ENCODE results near the gene WSCD2. TPM values are rescaled to one million over a fixed set of nuclear protein-coding genes. Genes with fewer than 3 reads are reported as not detected.

WSCD2 gene
- total RNA-seq, 2 donors from 2014 or later: 0.31 TPM; not detected in 1

GRCh38 chr12:108128221-108129016 lies 669 bp upstream of the WSCD2 start:
- no peak for DNase-seq (ENCODE audit: low spot score)
- Histone ChIP-seq H3K4me1 (peaks cover 0 to 13% of the 10 kb centered on the region in 2 donors), H3K27ac (no peak overlapping the region), H3K9me3 (no peaks in the 10 kb centered on the region), H3K27me3 (peaks cover 0 to 4% of the 10 kb centered on the region in 2 donors), H3K36me3 (no peaks in the 10 kb centered on the region), H3K4me3 (peak overlapping the region in 1 of 2 donors; percentile 43)
- TF ChIP-seq CTCF (IDR thresholded peaks at IDR 0.05): no peak

- Histone ChIP-seq H3K4me3 (no peak overlapping the region), H3K9me3 (no peaks in the 10 kb centered on the region), H3K36me3 (no peaks in the 10 kb centered on the region), H3K4me1 (peaks cover 0 to 13% of the 10 kb centered on the region in 2 donors), H3K27ac (no peak overlapping the region), H3K27me3 (peaks cover 0 to 4% of the 10 kb centered on the region in 2 donors)
- DNase-seq (ENCODE audit: low spot score): no peak
- no peak for TF ChIP-seq CTCF (IDR thresholded peaks at IDR 0.05)
These were observed 1.9 kb downstream of the WSCD2 start for GRCh38 chr12:108131035-108131434.

GRCh38 chr12:108131657-108132126 lies 2.6 kb downstream of the WSCD2 start:
- DNase-seq (ENCODE audit: low spot score): no peak
- TF ChIP-seq CTCF (IDR thresholded peaks at IDR 0.05): no peak
- Histone ChIP-seq H3K36me3 (no peaks in the 10 kb centered on the region), H3K27me3 (peaks cover 0 to 4% of the 10 kb centered on the region in 2 donors), H3K4me1 (peaks cover 0 to 13% of the 10 kb centered on the region in 2 donors), H3K27ac (no peak overlapping the region), H3K4me3 (no peak overlapping the region), H3K9me3 (no peaks in the 10 kb centered on the region)

- Histone ChIP-seq H3K27me3 (no peaks in the 10 kb centered on the region), H3K4me3 (no peak overlapping the region), H3K36me3 (no peaks in the 10 kb centered on the region), H3K27ac (no peak overlapping the region), H3K9me3 (no peaks in the 10 kb centered on the region), H3K4me1 (peaks cover 0 to 13% of the 10 kb centered on the region in 2 donors)
- TF ChIP-seq CTCF (IDR thresholded peaks at IDR 0.05): no peak
- DNase-seq (ENCODE audit: low spot score): no peak
These were observed 4.4 kb downstream of the WSCD2 start for GRCh38 chr12:108133482-108133881.

- Histone ChIP-seq H3K9me3 (no peaks in the 10 kb centered on the region), H3K4me3 (no peak overlapping the region), H3K27ac (no peak overlapping the region), H3K27me3 (no peaks in the 10 kb centered on the region), H3K36me3 (no peaks in the 10 kb centered on the region), H3K4me1 (peaks cover 0 to 3% of the 10 kb centered on the region in 2 donors)
- no peak for DNase-seq (ENCODE audit: low spot score)
- TF ChIP-seq CTCF (IDR thresholded peaks at IDR 0.05): no peak
These were observed 5.7 kb downstream of the WSCD2 start for GRCh38 chr12:108134744-108135143.

Measured in right atrium auricular region (tissue), 2 donors.